ENCODE data around the gene C11orf87. TPM values are rescaled to one million over a fixed set of nuclear protein-coding genes. Genes with fewer than 3 reads are reported as not detected.

Gene C11orf87
- total and polyA plus RNA-seq, 10 of the 15 experiments (the other 5 are each of a cell fraction or from before 2014, with no cell fraction given) = not detected

DNA sequence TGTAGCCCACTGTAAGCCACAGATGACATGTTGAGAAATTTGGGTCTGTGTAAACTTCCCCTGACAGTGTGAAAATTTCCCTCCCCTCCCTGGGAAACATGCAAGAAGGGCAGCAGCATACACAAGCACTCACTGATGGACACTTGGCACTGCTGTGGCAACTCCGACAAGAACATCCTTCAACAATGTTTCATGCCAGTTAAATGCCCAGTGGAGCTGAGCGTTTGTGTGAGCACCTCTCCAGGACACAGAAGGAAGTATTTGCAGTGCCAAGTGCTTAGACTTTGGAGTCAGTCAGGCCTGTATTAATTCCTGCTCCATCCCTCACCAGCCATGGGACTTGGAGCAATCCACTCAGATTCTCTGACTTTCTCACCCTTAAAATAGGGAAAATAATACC is 17.7 kb downstream of the C11orf87 start (continued):
- TF ChIP-seq, protein P1, sequence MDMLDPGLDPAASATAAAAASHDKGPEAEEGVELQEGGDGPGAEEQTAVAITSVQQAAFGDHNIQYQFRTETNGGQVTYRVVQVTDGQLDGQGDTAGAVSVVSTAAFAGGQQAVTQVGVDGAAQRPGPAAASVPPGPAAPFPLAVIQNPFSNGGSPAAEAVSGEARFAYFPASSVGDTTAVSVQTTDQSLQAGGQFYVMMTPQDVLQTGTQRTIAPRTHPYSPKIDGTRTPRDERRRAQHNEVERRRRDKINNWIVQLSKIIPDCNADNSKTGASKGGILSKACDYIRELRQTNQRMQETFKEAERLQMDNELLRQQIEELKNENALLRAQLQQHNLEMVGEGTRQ (IDR thresholded peaks at IDR 0.05; ENCODE audit: borderline replicate concordance, low read depth, low read length) = no peak
- TF ChIP-seq MYC (IDR thresholded peaks at IDR 0.05; ENCODE audit: insufficient read depth, insufficient read length, insufficient replicate concordance, low read length, severe bottlenecking) (no peak), RFX5 (IDR thresholded peaks at IDR 0.05; ENCODE audit: low read depth, low read length) (no peak), MEF2A (IDR thresholded peaks at IDR 0.05; ENCODE audit: insufficient read depth, low read depth, low read length) (no peak), EZH2 (IDR thresholded peaks at IDR 0.05; ENCODE audit: borderline replicate concordance, control insufficient read depth, low read depth, low read length) (no peak)

DNA sequence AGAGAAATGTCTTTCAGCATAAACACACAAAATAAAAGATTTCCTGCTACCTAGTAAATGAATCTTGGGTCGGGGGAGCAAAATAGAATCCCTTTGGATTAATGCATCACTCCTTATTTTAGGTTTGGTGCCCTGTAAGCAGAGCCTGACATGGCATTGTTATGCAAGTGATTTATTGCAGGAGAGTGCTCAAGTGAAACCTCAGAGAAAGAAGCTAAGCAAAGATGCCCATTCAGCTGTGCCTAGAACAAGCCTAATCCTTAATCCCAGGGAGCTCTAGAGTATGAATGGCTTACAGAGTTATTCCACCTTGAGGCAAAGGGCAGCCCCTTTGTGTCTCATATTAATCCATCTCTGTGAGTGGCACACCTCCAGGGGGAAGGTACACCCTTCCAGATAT is 21.1 kb downstream of the C11orf87 start:
- ChIA-PET POLR2A (no interaction called here), CTCF (no interaction called here), SMC1A (ENCODE audit: uncharacterized antibody, unreplicated experiment) (no interaction called here), RAD21 (ENCODE audit: unreplicated experiment) (no interaction called here)
- no peak for TF ChIP-seq STAT1 (conservative IDR thresholded peaks at IDR 0.05)
- TF ChIP-seq MEF2B (IDR thresholded peaks at IDR 0.05; ENCODE audit: partially characterized antibody, poor library complexity, severe bottlenecking) = no peak
- no peak for TF ChIP-seq BCL11A (IDR thresholded peaks at IDR 0.05; ENCODE audit: low read depth, low read length)
- FAIRE-seq = no peak
- Histone ChIP-seq H3K4me3 (no peak overlapping the region), H2AFZ (ENCODE audit: control insufficient read depth, low read depth, low read length) (no peak overlapping the region), H3K4me1 (ENCODE audit: control insufficient read depth, insufficient read depth, low read length) (no peaks in the 10 kb centered on the region), H3K79me2 (ENCODE audit: control insufficient read depth, insufficient read depth, low read length) (no peaks in the 10 kb centered on the region), H4K20me1 (ENCODE audit: control insufficient read depth, insufficient read depth) (no peaks in the 10 kb centered on the region), H3K27me3 (replicated peaks in 1 of 2; ENCODE audit: control insufficient read depth in 2 of 2, insufficient read depth in 2 of 2, low read length in 1 of 2) (no peaks in the 10 kb centered on the region), H3K27ac (ENCODE audit: control insufficient read depth, insufficient read depth) (no peak overlapping the region), H3K9me3 (replicated peaks; ENCODE audit: control insufficient read depth, insufficient read depth, low read length) (no peaks in the 10 kb centered on the region), H3K9ac (ENCODE audit: control insufficient read depth, insufficient read depth, low read length) (no peak overlapping the region), H3K36me3 (ENCODE audit: control insufficient read depth in 2 of 2, insufficient read depth in 2 of 2, low read length in 1 of 2) (no peaks in the 10 kb centered on the region), H3K4me2 (ENCODE audit: control insufficient read depth, insufficient read depth) (no peak overlapping the region)
- DNase-seq (ENCODE audit: low read depth, low spot score) = no peak
- in situ Hi-C loops (cut with MboI) = no loop called here
- ATAC-seq = no peak
- 4% methylated on average over 1 of the region's 1 CpG for WGBS (ENCODE audit: insufficient coverage, insufficient replicate concordance, low lambda C conversion rate, missing lambda C conversion rate)
- intact Hi-C loops (cut with micrococcal nuclease; ENCODE audit: unreplicated experiment) = no loop called here
- BruUV-seq (replicated peaks) = no TSS peak
